H9 (cell line): ENCODE measurements around the gene LIN7C. TPM values are rescaled to one million over a fixed set of nuclear protein-coding genes. Genes with fewer than 3 reads are reported as not detected.

Experiments
- DNase-seq: peaks from one replicate; pipeline ENCODE4 v3.0.0-alpha.2; 2017
- H2AFZ ChIP-seq: one replicate; pipeline ENCODE4 v1.6.1; 2013; ENCODE audit warnings: mild to moderate bottlenecking, low read length, control low read depth, moderate library complexity
- H2AK5ac ChIP-seq: 2 replicates; pipeline ENCODE4 v1.6.1; 2013; ENCODE audit warnings: low read length, control low read depth, mixed read lengths; ENCODE audit not compliant: insufficient read length
- H2BK120ac ChIP-seq: one replicate; pipeline ENCODE4 v1.6.1; 2013; ENCODE audit warnings: low read depth, mild to moderate bottlenecking, low read length, control low read depth, inconsistent platforms; ENCODE audit not compliant: poor library complexity, severe bottlenecking
- H2BK12ac ChIP-seq: 2 replicates; pipeline ENCODE4 v1.6.1; 2013; ENCODE audit warnings: low read length, control low read depth, mixed read lengths, low read depth; ENCODE audit not compliant: insufficient read length
- H2BK15ac ChIP-seq: 2 replicates; pipeline ENCODE4 v1.6.1; 2013; ENCODE audit warnings: low read depth, low read length, control low read depth
- H2BK20ac ChIP-seq: one replicate; pipeline ENCODE4 v1.6.1; 2013; ENCODE audit warnings: low read depth, mild to moderate bottlenecking, low read length, control low read depth, inconsistent platforms; ENCODE audit not compliant: poor library complexity, severe bottlenecking
- H2BK5ac ChIP-seq: 2 replicates; pipeline ENCODE4 v1.6.1; 2013; ENCODE audit warnings: low read length, control low read depth, mixed read lengths; ENCODE audit not compliant: insufficient read length
- H3K14ac ChIP-seq: 2 replicates; pipeline ENCODE4 v1.6.1; 2013; ENCODE audit warnings: low read length, control low read depth; ENCODE audit not compliant: insufficient read depth
- H3K18ac ChIP-seq: 2 replicates; pipeline ENCODE4 v1.6.1; 2013; ENCODE audit warnings: low read depth, mild to moderate bottlenecking, mixed read lengths, low read length, control low read depth; ENCODE audit not compliant: insufficient read length
- H3K23ac ChIP-seq: 2 replicates; pipeline ENCODE4 v1.6.1; 2013; ENCODE audit warnings: low read length, control low read depth, mixed read lengths, low read depth; ENCODE audit not compliant: insufficient read length
- H3K23me2 ChIP-seq: 2 replicates; pipeline ENCODE4 v1.6.1; 2013; ENCODE audit warnings: low read depth, mild to moderate bottlenecking, mixed read lengths, low read length, control low read depth; ENCODE audit not compliant: insufficient read length, poor library complexity, severe bottlenecking
- H3K27ac ChIP-seq: 2 replicates; pipeline ENCODE4 v1.5.1; 2013; ENCODE audit warnings: low read length, control low read depth, mixed read lengths, low read depth; ENCODE audit not compliant: insufficient read length
- H3K27me3 ChIP-seq: 2 replicates; pipeline ENCODE4 v1.6.1; 2013; ENCODE audit warnings: low read length, control low read depth, inconsistent platforms; ENCODE audit not compliant: insufficient read depth
- H3K4ac ChIP-seq: 2 replicates; pipeline ENCODE4 v1.6.1; 2013; ENCODE audit warnings: low read depth, mild to moderate bottlenecking, control low read depth, inconsistent platforms, low read length, moderate library complexity
- H3K4me1 ChIP-seq: 2 replicates; pipeline ENCODE4 v1.6.1; 2013; ENCODE audit warnings: low read length, control low read depth, inconsistent platforms; ENCODE audit not compliant: insufficient read depth
- H3K4me2 ChIP-seq: 2 replicates; pipeline ENCODE4 v1.6.1; 2013; ENCODE audit warnings: low read length, control low read depth, mixed read lengths; ENCODE audit not compliant: insufficient read length, insufficient read depth
- H3K56ac ChIP-seq: 2 replicates; pipeline ENCODE4 v1.6.1; 2013; ENCODE audit warnings: low read depth, mild to moderate bottlenecking, mixed read lengths, low read length, control low read depth; ENCODE audit not compliant: insufficient read length
- H3K79me1 ChIP-seq: 2 replicates; pipeline ENCODE4 v1.6.1; 2013; ENCODE audit warnings: low read depth, mild to moderate bottlenecking, moderate library complexity, low read length, control low read depth, inconsistent platforms; ENCODE audit not compliant: insufficient read depth, poor library complexity, severe bottlenecking
- H3K79me2 ChIP-seq: 2 replicates; pipeline ENCODE4 v1.6.1; 2013; ENCODE audit warnings: low read length, control low read depth, inconsistent platforms; ENCODE audit not compliant: insufficient read depth
- H3K9ac ChIP-seq: 2 replicates; pipeline ENCODE4 v1.6.1; 2013; ENCODE audit warnings: low read length, control low read depth, mixed read lengths; ENCODE audit not compliant: insufficient read length; ENCODE audit errors: extremely low read depth
- H3K9me3 ChIP-seq: one replicate; pipeline ENCODE4 v1.6.1; 2013; ENCODE audit warnings: low read depth, low read length, inconsistent platforms; ENCODE audit not compliant: control insufficient read depth
- H3T11ph ChIP-seq: one replicate; pipeline ENCODE4 v1.6.1; 2013; ENCODE audit warnings: mild to moderate bottlenecking, low read length, control low read depth, inconsistent platforms
- H4K20me1 ChIP-seq: one replicate; pipeline ENCODE4 v1.6.1; 2013; ENCODE audit not compliant: control insufficient read depth, insufficient read length, insufficient read depth
- H4K5ac ChIP-seq: 2 replicates; pipeline ENCODE4 v1.6.1; 2013; ENCODE audit warnings: low read depth, mild to moderate bottlenecking, mixed read lengths, low read length, control low read depth; ENCODE audit not compliant: insufficient read length
- H4K8ac ChIP-seq: replicated peaks from 2 replicates; pipeline ENCODE4 v1.6.1; 2013; ENCODE audit warnings: low read length, control low read depth, mixed read lengths, low read depth; ENCODE audit not compliant: insufficient read length
- H4K91ac ChIP-seq: 2 replicates; pipeline ENCODE4 v1.6.1; 2013; ENCODE audit warnings: low read depth, mild to moderate bottlenecking, moderate library complexity, mixed read lengths, low read length, control low read depth; ENCODE audit not compliant: insufficient read length
- H3K27ac Mint-ChIP-seq, 3 experiments: 2 replicates in 2 of 3; 3 replicates in 1 of 3; pipeline ENCODE4 v1.8.0; 2020 to 2021; ENCODE audit warnings: mixed read lengths in 3 of 3, mild to moderate bottlenecking in 1 of 3, moderate library complexity in 1 of 3
- H3K27me3 Mint-ChIP-seq: 2 replicates; pipeline ENCODE4 v1.8.0; 2021; ENCODE audit warnings: low read depth, mild to moderate bottlenecking, moderate library complexity, mixed read lengths
- H3K36me3 Mint-ChIP-seq, 3 experiments: 2 replicates in 2 of 3; 3 replicates in 1 of 3; pipeline ENCODE4 v1.8.0; 2020 to 2021; ENCODE audit warnings: low read depth in 3 of 3, mixed read lengths in 3 of 3; ENCODE audit not compliant: insufficient read depth in 1 of 3
- H3K4me1 Mint-ChIP-seq, 2 experiments: 2 replicates each; pipeline ENCODE4 v1.8.0; 2020; ENCODE audit warnings: mixed read lengths in 2 of 2
- H3K4me3 Mint-ChIP-seq, 2 experiments: 2 replicates in 1 of 2; 3 replicates in 1 of 2; pipeline ENCODE4 v1.8.0; 2020 to 2021; ENCODE audit warnings: mild to moderate bottlenecking in 2 of 2, mixed read lengths in 2 of 2, moderate library complexity in 1 of 2
- H3K9me3 Mint-ChIP-seq, 2 experiments: 2 replicates in 1 of 2; 3 replicates in 1 of 2; pipeline ENCODE4 v1.8.0; 2020; ENCODE audit warnings: mild to moderate bottlenecking in 2 of 2, mixed read lengths in 2 of 2, moderate library complexity in 1 of 2
- WGBS: extraction: QIAGEN DNeasy Blood & Tissue Kit; methylation state at CpG from one replicate; pipeline ENCODE4 v1.1.7; 2013; ENCODE audit warnings: missing lambda C conversion rate, low lambda C conversion rate, mixed read lengths; ENCODE audit not compliant: insufficient read length; ENCODE audit errors: extremely low coverage; 5-methylcytosine and 5-hydroxymethylcytosine counted together
- total RNA-seq: library from RNA; stranded (reverse); gene quantifications from 2 replicates; pipeline ENCODE4 v1.2.1, GENCODE V29; 2021
- TF ChIP-seq, protein P1 (sequence below): fragments of 200-600 bp; sonication (generic); conservative IDR thresholded peaks from 3 replicates; pipeline ENCODE4 v1.8.0; 2021; ENCODE audit warnings: antibody characterized with exemption, mild to moderate bottlenecking

Gene LIN7C
- total RNA-seq, 1 experiment from 2014 or later, result 40.0 TPM

DNA sequence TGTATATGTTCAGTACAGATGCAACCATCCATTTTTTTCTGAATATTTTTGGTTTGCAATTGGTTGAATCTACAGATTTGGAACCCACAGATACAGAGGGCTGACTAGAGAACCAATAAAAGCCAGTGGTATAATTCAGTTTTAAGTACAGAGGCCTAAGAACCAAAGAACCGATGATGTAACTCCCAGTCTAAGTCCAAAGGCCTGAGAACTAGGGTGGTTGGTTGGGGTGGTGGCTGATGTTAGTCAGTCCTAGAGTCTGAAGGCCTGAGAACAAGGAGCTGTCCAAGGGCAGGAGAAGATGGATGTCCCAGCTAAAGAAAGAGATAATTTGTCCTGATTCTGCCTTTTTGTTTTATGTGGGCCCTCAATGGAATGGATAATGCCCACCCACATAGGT is 48.7 kb upstream of the LIN7C start:
- Histone ChIP-seq H2BK5ac (no peak overlapping the region), H2AK5ac (no peak overlapping the region), H4K20me1 (no peaks in the 10 kb centered on the region), H3K9me3 (no peaks in the 10 kb centered on the region), H3T11ph (no peak overlapping the region), H3K18ac (no peak overlapping the region), H3K79me2 (no peaks in the 10 kb centered on the region), H3K56ac (no peak overlapping the region), H2BK15ac (no peak overlapping the region), H3K14ac (no peak overlapping the region), H2BK12ac (no peak overlapping the region), H4K91ac (no peak overlapping the region), H2BK20ac (no peak overlapping the region), H3K4me2 (no peak overlapping the region), H2AFZ (no peak overlapping the region), H3K27me3 (no peaks in the 10 kb centered on the region), H3K9ac (no peak overlapping the region), H3K4me1 (no peaks in the 10 kb centered on the region), H2BK120ac (no peak overlapping the region), H3K23me2 (no peaks in the 10 kb centered on the region), H3K4ac (no peak overlapping the region), H4K5ac (no peak overlapping the region), H3K23ac (no peak overlapping the region), H4K8ac (no peak overlapping the region), H3K79me1 (no peaks in the 10 kb centered on the region), H3K27ac (no peak overlapping the region)
- Mint-ChIP-seq H3K27ac (no peak overlapping the region), H3K36me3 (no peaks in the 10 kb centered on the region), H3K4me1 (peaks cover 0 to 4% of the 10 kb centered on the region in 2 experiments; a peak in 2 of 4 replicates), H3K27me3 (peaks cover 7% of the 10 kb centered on the region), H3K4me3 (no peak overlapping the region), H3K9me3 (no peaks in the 10 kb centered on the region; a peak in 1 of 5 replicates)
- WGBS, result no CpG with 5 or more reads among the region's 1 CpG
- TF ChIP-seq, protein P1, sequence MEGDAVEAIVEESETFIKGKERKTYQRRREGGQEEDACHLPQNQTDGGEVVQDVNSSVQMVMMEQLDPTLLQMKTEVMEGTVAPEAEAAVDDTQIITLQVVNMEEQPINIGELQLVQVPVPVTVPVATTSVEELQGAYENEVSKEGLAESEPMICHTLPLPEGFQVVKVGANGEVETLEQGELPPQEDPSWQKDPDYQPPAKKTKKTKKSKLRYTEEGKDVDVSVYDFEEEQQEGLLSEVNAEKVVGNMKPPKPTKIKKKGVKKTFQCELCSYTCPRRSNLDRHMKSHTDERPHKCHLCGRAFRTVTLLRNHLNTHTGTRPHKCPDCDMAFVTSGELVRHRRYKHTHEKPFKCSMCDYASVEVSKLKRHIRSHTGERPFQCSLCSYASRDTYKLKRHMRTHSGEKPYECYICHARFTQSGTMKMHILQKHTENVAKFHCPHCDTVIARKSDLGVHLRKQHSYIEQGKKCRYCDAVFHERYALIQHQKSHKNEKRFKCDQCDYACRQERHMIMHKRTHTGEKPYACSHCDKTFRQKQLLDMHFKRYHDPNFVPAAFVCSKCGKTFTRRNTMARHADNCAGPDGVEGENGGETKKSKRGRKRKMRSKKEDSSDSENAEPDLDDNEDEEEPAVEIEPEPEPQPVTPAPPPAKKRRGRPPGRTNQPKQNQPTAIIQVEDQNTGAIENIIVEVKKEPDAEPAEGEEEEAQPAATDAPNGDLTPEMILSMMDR, result no peak
- no peak for DNase-seq
